Left ventricle myocardium inferior (tissue), 1 donor: Measurements from ENCODE around the gene ADAM20. TPM values are rescaled to one million over a fixed set of nuclear protein-coding genes. Genes with fewer than 3 reads are reported as not detected.
"Not testable (repeated sequence)": the region's sequence is repeated elsewhere in the genome, so short reads cannot be mapped to it uniquely, and the experiment has no call there.

Experiments
- DNase-seq: peaks from one replicate; pipeline ENCODE4 v3.0.0-alpha.2; 2020
- H3K27ac ChIP-seq: fragments of 200-600 bp; replicated peaks from 2 replicates; pipeline ENCODE4 v1.8.0; 2021
- H3K27me3 ChIP-seq: fragments of 200-600 bp; 2 replicates; pipeline ENCODE4 v1.8.0; 2021; ENCODE audit warnings: low read depth
- H3K36me3 ChIP-seq: fragments of 200-600 bp; 2 replicates; pipeline ENCODE4 v1.8.0; 2021
- H3K4me1 ChIP-seq: fragments of 200-600 bp; 2 replicates; pipeline ENCODE4 v1.8.0; 2021
- H3K4me3 ChIP-seq: fragments of 200-600 bp; 2 replicates; pipeline ENCODE4 v1.8.0; 2021; ENCODE audit warnings: mild to moderate bottlenecking, moderate library complexity
- H3K9me3 ChIP-seq: fragments of 200-600 bp; replicated peaks from 2 replicates; pipeline ENCODE4 v1.8.0; 2021
- CTCF ChIP-seq: fragments of 200-600 bp; IDR thresholded peaks from 2 replicates; pipeline ENCODE4 v1.8.0; 2021; ENCODE audit warnings: antibody characterized with exemption, mild to moderate bottlenecking, borderline replicate concordance
- intact Hi-C: fragments of 100-400 bp; cut with micrococcal nuclease; formaldehyde crosslinking; loops from one replicate; pipeline ENCODE4 v1.11.0; 2022
- total RNA-seq: library from RNA; stranded (reverse); fragmentation: NEBNext Ultra II Directional; extraction: Animal tissue kit (Norgen Biotek cat#: 25700); gene quantifications from one replicate; pipeline ENCODE4 v1.2.1, GENCODE V29; 2021
- donor health status: DM: no; HTN: yes; CAD: no; lungs with severe emphysema.

Gene ADAM20
- total RNA-seq, 1 donor from 2014 or later, result 0.27 TPM

GRCh38 chr14:70498191-70498590 is 36.6 kb downstream of the ADAM20 start:
- TF ChIP-seq CTCF, result no peak
- no peak for DNase-seq
- intact Hi-C loops, result no loop called here
- Histone ChIP-seq H3K9me3 (peaks cover 57% of the 10 kb centered on the region), H3K27me3 (no peaks in the 10 kb centered on the region), H3K4me1 (no peaks in the 10 kb centered on the region), H3K27ac (no peak overlapping the region), H3K36me3 (peaks cover 30% of the 10 kb centered on the region), H3K4me3 (no peak overlapping the region)

GRCh38 chr14:70489579-70490200 is 45.1 kb downstream of the ADAM20 start:
- DNase-seq, result no peak
- H3K4me3 ChIP-seq, result no peak overlapping the region
- H3K27me3 ChIP-seq, result no peaks in the 10 kb centered on the region
- H3K4me1 ChIP-seq, result no peaks in the 10 kb centered on the region
- intact Hi-C loops, result no loop called here
- H3K36me3 ChIP-seq, result peaks cover 40% of the 10 kb centered on the region
- no peak for TF ChIP-seq CTCF
- H3K9me3 ChIP-seq, result peaks cover 76% of the 10 kb centered on the region
- H3K27ac ChIP-seq, result no peak overlapping the region

- intact Hi-C loops, H3K27ac ChIP-seq, H3K9me3 ChIP-seq, H3K4me1 ChIP-seq, DNase-seq, H3K36me3 ChIP-seq, H3K27me3 ChIP-seq, H3K4me3 ChIP-seq: not testable (repeated sequence)
Observed at GRCh38 chr14:70477356-70478105, 57.3 kb downstream of the ADAM20 start.

- H3K27ac ChIP-seq, intact Hi-C loops, H3K27me3 ChIP-seq, H3K36me3 ChIP-seq, H3K4me1 ChIP-seq, H3K9me3 ChIP-seq, DNase-seq, H3K4me3 ChIP-seq: not testable (repeated sequence)
Observed at GRCh38 chr14:70475459-70475858, 59.3 kb downstream of the ADAM20 start.

- Histone ChIP-seq H3K4me3 (no peak overlapping the region), H3K36me3 (peaks cover 17% of the 10 kb centered on the region), H3K4me1 (no peaks in the 10 kb centered on the region), H3K9me3 (no peaks in the 10 kb centered on the region), H3K27ac (no peak overlapping the region), H3K27me3 (no peaks in the 10 kb centered on the region)
- no peak for TF ChIP-seq CTCF
- DNase-seq, result no peak
- intact Hi-C loops, result no loop called here
Observed at GRCh38 chr14:70473825-70474224, 61.0 kb downstream of the ADAM20 start.

Other genes with a start within 250 kb of the ADAM20 start
- 34.1 TPM for gene COX16, start 175.3 kb downstream of the ADAM20 start, total RNA-seq
- gene SYNJ2BP, start 117.9 kb downstream of the ADAM20 start, total RNA-seq, result 67.6 TPM
- 0.38 TPM for gene ADAM21, start 82.8 kb downstream of the ADAM20 start, total RNA-seq
- gene MED6, start 65.7 kb upstream of the ADAM20 start, total RNA-seq, result 19.4 TPM
- gene TTC9, start 106.9 kb upstream of the ADAM20 start, total RNA-seq, result 1.9 TPM